Activated CD4-positive, alpha-beta memory T cell treated with anti-CD3 and anti-CD28 coated beads, Interleukin-2, amount 10 ng/mL, durations not matched to agents 7 days and 5 days (primary cell): Measurements from ENCODE around the gene SCCPDH. TPM values are rescaled to one million over a fixed set of nuclear protein-coding genes. Genes with fewer than 3 reads are reported as not detected.
"Not testable (repeated sequence)": the region's sequence is repeated elsewhere in the genome, so short reads cannot be mapped to it uniquely, and the experiment has no call there.

ENCODE experiments used
- CTCF ChIA-PET: fragments of 350-600 bp; sonication (Branson Sonifier 250); formaldehyde crosslinking; loops from one replicate; lab custom pipeline; 2021; ENCODE audit warnings: antibody characterized with exemption, inconsistent platforms; lab: Charles Lee
- POLR2A ChIA-PET: fragments of 350-600 bp; sonication (Branson Sonifier 250); formaldehyde crosslinking; loops from one replicate; lab custom pipeline; 2021; ENCODE audit warnings: antibody characterized with exemption; lab: Charles Lee
- DNase-seq: peaks from one replicate; pipeline ENCODE4 v3.0.0-alpha.2; 2020
- H3K27ac Mint-ChIP-seq: one replicate; pipeline ENCODE4 v1.8.0; 2021; ENCODE audit warnings: mild to moderate bottlenecking, mixed read lengths
- H3K27me3 Mint-ChIP-seq: one replicate; pipeline ENCODE4 v1.8.0; 2021; ENCODE audit warnings: mixed read lengths
- H3K36me3 Mint-ChIP-seq: one replicate; pipeline ENCODE4 v1.8.0; 2021; ENCODE audit warnings: low read depth, mixed read lengths
- H3K4me1 Mint-ChIP-seq: one replicate; pipeline ENCODE4 v1.8.0; 2021; ENCODE audit warnings: mixed read lengths
- H3K4me3 Mint-ChIP-seq: one replicate; pipeline ENCODE4 v1.8.0; 2021; ENCODE audit warnings: mild to moderate bottlenecking, mixed read lengths
- H3K9me3 Mint-ChIP-seq: one replicate; pipeline ENCODE4 v1.8.0; 2021; ENCODE audit warnings: mixed read lengths
- total RNA-seq, 2 experiments: library from RNA; stranded (reverse); gene quantifications; one replicate each; pipeline ENCODE4 v1.2.3, GENCODE V29; 2021

SCCPDH gene
- total RNA-seq, 2 experiments from 2014 or later: 7.7 to 8.1 TPM

DNA sequence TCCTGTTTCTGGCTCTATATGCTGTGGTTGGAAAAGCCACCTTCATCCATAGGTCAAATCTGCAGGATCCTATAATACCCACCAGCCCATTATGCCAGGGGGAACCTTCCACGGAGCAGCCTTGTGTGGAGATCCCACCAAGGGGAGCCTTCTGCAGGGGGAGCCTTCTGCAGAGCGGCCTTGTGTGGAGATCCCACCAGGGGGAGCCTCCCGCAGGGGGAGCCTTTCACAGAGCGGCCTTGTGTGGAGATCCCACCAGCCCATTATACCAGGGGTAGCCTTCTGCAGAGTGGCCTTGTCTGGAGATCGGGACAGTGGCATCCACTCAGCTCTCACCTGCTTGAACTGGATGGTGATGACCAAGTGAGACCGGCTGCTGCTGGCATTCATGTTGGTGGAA is 85.3 kb downstream of the SCCPDH start:
- ChIA-PET POLR2A (no interaction called here), CTCF (no interaction called here)
- H3K4me1 Mint-ChIP-seq: no peaks in the 10 kb centered on the region
- no peak overlapping the region for H3K4me3 Mint-ChIP-seq
- H3K27ac Mint-ChIP-seq: no peak overlapping the region
- H3K9me3 Mint-ChIP-seq: no peaks in the 10 kb centered on the region
- DNase-seq: no peak
- H3K27me3 Mint-ChIP-seq: no peaks in the 10 kb centered on the region
- H3K36me3 Mint-ChIP-seq: no peaks in the 10 kb centered on the region

DNA sequence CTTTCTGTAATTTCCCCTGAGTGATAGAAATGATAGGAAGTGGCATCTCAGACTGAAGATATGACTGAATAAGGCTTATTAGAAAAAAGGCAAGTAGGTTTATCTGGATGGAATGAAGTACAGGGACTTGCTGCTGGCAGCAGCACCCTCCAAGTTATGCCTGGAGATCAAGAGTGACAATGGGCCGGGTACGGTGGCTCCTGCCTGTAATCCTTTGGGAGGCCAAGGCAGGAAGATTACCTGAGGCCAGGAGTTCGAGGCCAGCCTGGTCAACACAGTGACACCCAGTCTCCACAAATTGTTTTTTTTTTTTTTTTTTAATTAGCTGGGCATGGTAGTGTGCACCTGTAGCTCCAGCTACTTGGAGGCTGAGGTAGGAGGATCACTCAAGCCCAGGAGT is 87.8 kb downstream of the SCCPDH start:
- H3K27me3 Mint-ChIP-seq: peaks cover 10% of the 10 kb centered on the region
- no peak for DNase-seq
- H3K4me1 Mint-ChIP-seq: no peaks in the 10 kb centered on the region
- no peaks in the 10 kb centered on the region for H3K36me3 Mint-ChIP-seq
- CTCF ChIA-PET: no interaction called here
- H3K27ac Mint-ChIP-seq: no peak overlapping the region
- POLR2A ChIA-PET: no interaction called here
- H3K9me3 Mint-ChIP-seq: peaks cover 3% of the 10 kb centered on the region
- no peak overlapping the region for H3K4me3 Mint-ChIP-seq

DNA sequence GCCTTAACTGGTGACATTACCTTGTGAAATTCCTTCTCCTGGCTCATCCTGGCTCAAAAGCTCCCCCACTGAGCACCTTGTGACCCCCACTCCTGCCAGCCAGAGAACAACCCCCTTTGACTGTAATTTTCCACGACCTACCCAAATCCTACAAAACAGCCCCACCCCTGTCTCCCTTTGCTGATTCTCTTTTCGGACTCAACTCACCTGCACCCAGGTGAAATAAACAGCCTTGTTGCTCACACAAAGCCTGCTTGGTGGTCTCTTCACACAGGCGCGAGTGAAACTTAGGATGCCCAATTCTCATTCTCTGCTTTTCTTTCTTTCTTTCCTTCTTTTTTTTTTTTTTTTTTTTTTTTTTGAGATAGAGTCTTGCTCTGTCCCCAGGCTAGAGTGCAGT is 89.1 kb downstream of the SCCPDH start:
- H3K4me1 Mint-ChIP-seq, H3K9me3 Mint-ChIP-seq, POLR2A ChIA-PET, H3K36me3 Mint-ChIP-seq, DNase-seq, H3K4me3 Mint-ChIP-seq, CTCF ChIA-PET, H3K27ac Mint-ChIP-seq: not testable (repeated sequence)
- peaks cover 10% of the 10 kb centered on the region for H3K27me3 Mint-ChIP-seq

DNA sequence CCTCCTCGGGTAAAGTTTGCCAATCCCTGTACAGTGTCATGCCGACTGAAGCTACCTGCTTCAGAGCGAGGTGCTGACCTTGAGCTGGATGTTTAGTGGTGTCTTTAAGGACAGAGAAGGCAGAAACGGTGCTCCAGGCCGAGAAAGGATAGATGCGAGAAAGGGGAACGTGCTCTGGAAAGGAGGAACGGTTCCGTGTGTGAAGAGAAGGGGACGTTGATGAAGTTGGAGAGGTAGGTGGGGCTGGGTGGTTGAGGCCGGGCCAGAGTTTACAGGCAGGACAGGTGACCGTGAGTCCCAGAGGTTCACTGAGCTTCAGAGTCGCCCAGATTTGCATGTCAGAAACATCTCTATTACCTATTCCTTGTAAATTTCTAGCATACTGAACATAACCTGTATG is 90.7 kb downstream of the SCCPDH start:
- Mint-ChIP-seq H3K36me3 (no peaks in the 10 kb centered on the region), H3K27me3 (peaks cover 10% of the 10 kb centered on the region), H3K27ac (no peak overlapping the region), H3K4me1 (no peaks in the 10 kb centered on the region), H3K4me3 (no peak overlapping the region), H3K9me3 (peaks cover 7% of the 10 kb centered on the region)
- ChIA-PET CTCF (no interaction called here), POLR2A (no interaction called here)
- DNase-seq: no peak

DNA sequence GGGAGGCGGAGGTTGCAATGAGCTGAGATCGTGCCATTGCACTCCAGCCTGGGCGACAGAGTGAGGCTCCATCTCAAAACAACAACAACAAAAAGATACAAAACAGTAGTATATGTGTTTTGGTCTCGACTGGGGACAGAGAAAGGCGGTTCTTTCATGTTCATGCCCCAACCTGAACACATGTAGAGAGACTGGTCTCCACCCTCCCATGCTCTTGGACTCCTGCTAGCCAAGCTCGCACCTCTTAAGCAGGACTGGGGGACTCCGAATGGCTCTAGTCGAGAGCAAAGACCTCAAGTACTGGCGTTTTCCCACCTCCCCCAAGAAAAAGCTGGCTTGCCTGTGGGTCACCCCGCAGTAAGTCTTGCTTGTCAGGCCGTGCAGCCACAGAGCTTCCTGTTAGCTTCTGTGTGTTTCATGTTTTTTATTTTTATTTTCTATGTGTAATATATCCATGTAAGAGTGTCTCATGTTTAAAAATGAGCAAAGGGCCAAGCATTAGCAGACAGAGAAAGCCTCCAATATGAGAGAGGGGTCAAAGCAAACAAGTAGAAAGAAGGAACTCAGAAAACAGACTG is 91.6 kb downstream of the SCCPDH start:
- Mint-ChIP-seq H3K9me3 (peaks cover 7% of the 10 kb centered on the region), H3K27ac (no peak overlapping the region), H3K27me3 (peaks cover 16% of the 10 kb centered on the region), H3K4me1 (peaks cover 1% of the 10 kb centered on the region), H3K36me3 (no peaks in the 10 kb centered on the region), H3K4me3 (no peak overlapping the region)
- DNase-seq: no peak
- CTCF ChIA-PET: no interaction called here
- POLR2A ChIA-PET: no interaction called here

Other genes starting within 250 kb of the SCCPDH start
- 10 to 100 TPM; 15.5 to 18.7 TPM for gene SMYD3, start 217.1 kb upstream of the SCCPDH start, total RNA-seq
- 1 to 10 TPM; 7.4 to 9.0 TPM for gene TFB2M, start 158.1 kb upstream of the SCCPDH start, total RNA-seq
- 10 to 100 TPM; 36.2 to 39.3 TPM for gene CNST, start 158.0 kb upstream of the SCCPDH start, total RNA-seq
- gene AHCTF1, start 207.5 kb downstream of the SCCPDH start, total RNA-seq: 10 to 100 TPM; 26.9 to 27.8 TPM